Vagina (tissue), 2 donors: ENCODE measurements around the gene OR5T3. TPM values are rescaled to one million over a fixed set of nuclear protein-coding genes. Genes with fewer than 3 reads are reported as not detected.

Source experiments
- DNase-seq, 2 donors: peaks; one replicate each; pipeline ENCODE4 v3.0.0-alpha.2; 2017; ENCODE audit errors: extremely low spot score in 2 of 2
- H3K27ac ChIP-seq: fragments of 200-600 bp; sonication (generic); one replicate; pipeline ENCODE4 v1.5.1; 2019
- H3K27me3 ChIP-seq: fragments of 200-600 bp; sonication (generic); one replicate; pipeline ENCODE4 v1.5.1; 2019
- H3K36me3 ChIP-seq, 2 donors: fragments of 200-600 bp; sonication (generic); one replicate each; pipeline ENCODE4 v1.5.1; 2017 to 2019
- H3K4me1 ChIP-seq: fragments of 200-600 bp; sonication (generic); one replicate; pipeline ENCODE4 v1.5.1; 2019
- H3K4me3 ChIP-seq, 2 donors: fragments of 200-600 bp; sonication (generic); 1 replicate in 1 of 2; 2 replicates in 1 of 2; pipeline ENCODE4 v1.5.1; 2016 to 2019
- H3K9me3 ChIP-seq: fragments of 200-600 bp; sonication (generic); one replicate; pipeline ENCODE4 v1.5.1; 2019
- POLR2A ChIP-seq, 2 donors: fragments of 450-650 bp; IDR thresholded peaks; one replicate each; pipeline ENCODE4 v1.6.1; 2017; ENCODE audit warnings: antibody characterized with exemption in 2 of 2, mild to moderate bottlenecking in 2 of 2, moderate library complexity in 2 of 2
- POLR2AphosphoS5 ChIP-seq, 2 donors: sonication (generic); formaldehyde crosslinking; IDR thresholded peaks; one replicate each; pipeline ENCODE4 v1.9.0; 2017; ENCODE audit warnings: antibody characterized with exemption in 2 of 2, mild to moderate bottlenecking in 2 of 2, low read depth in 1 of 2; ENCODE audit not compliant: insufficient read depth in 1 of 2
- intact Hi-C: fragments of 100-400 bp; cut with DNase I; formaldehyde crosslinking; loops from one replicate; pipeline ENCODE4 v1.15.1; 2023
- total RNA-seq: library from RNA; depleted of rRNA; stranded (reverse); fragments of >200 nt; gene quantifications from one replicate; pipeline ENCODE4 v1.2.3, GENCODE V29; 2016
- TF ChIP-seq, protein P1 (sequence below), 3 experiments: fragments of 450-650 bp in 2 of 3; fragments of 200-600 bp in 1 of 3; sonication (generic) in 1 of 3; IDR thresholded peaks; one replicate each; pipeline ENCODE4 v1.5.1; 2017 to 2019; ENCODE audit warnings: antibody characterized with exemption in 3 of 3, mild to moderate bottlenecking in 2 of 3, moderate library complexity in 2 of 3

Gene OR5T3
- total RNA-seq, 1 donor from 2014 or later, result not detected

DNA sequence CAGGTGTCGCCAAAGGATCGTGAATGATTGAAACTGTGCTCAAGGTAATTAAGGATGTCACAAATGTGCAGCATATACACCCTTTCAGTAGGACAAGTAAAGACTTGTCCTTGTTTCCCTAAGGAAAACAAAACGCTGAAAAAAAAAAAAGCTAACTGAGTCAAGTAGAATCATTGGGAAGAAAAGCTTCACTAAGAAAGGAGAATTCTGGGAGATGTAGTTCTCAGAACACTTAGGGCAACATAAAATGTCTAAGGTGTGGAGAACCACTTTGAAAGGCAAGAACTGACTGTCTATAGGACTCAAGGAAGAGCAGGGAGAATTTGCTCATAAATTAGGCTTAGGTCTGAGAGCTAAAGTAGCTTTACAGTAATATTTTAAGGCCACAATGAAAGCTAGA, 19.0 kb downstream of the OR5T3 start:
- Histone ChIP-seq H3K36me3 (no peaks in the 10 kb centered on the region), H3K4me3 (no peak overlapping the region), H3K27me3 (no peaks in the 10 kb centered on the region), H3K9me3 (no peaks in the 10 kb centered on the region), H3K4me1 (no peaks in the 10 kb centered on the region), H3K27ac (no peak overlapping the region)
- DNase-seq, result no peak
- intact Hi-C loops, result no loop called here
- TF ChIP-seq POLR2A (IDR thresholded peaks at IDR 0.05) (no peak), POLR2AphosphoS5 (IDR thresholded peaks at IDR 0.05; ENCODE audit: insufficient read depth in 1 of 2, low read depth in 1 of 2) (no peak)
- TF ChIP-seq, protein P1, sequence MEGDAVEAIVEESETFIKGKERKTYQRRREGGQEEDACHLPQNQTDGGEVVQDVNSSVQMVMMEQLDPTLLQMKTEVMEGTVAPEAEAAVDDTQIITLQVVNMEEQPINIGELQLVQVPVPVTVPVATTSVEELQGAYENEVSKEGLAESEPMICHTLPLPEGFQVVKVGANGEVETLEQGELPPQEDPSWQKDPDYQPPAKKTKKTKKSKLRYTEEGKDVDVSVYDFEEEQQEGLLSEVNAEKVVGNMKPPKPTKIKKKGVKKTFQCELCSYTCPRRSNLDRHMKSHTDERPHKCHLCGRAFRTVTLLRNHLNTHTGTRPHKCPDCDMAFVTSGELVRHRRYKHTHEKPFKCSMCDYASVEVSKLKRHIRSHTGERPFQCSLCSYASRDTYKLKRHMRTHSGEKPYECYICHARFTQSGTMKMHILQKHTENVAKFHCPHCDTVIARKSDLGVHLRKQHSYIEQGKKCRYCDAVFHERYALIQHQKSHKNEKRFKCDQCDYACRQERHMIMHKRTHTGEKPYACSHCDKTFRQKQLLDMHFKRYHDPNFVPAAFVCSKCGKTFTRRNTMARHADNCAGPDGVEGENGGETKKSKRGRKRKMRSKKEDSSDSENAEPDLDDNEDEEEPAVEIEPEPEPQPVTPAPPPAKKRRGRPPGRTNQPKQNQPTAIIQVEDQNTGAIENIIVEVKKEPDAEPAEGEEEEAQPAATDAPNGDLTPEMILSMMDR (IDR thresholded peaks at IDR 0.05), result no peak

GRCh38 chr11:56273854-56274253, 21.8 kb downstream of the OR5T3 start, which contains the start of gene OR5T1:
Gene OR5T1 (plus strand): TSS chr11:56274154. CDS start chr11:56275639, 1,485 bp downstream.
- TF ChIP-seq POLR2AphosphoS5 (IDR thresholded peaks at IDR 0.05; ENCODE audit: insufficient read depth in 1 of 2, low read depth in 1 of 2) (no peak), POLR2A (IDR thresholded peaks at IDR 0.05) (no peak)
- TF ChIP-seq, protein P1 (IDR thresholded peaks at IDR 0.05), result no peak
- Histone ChIP-seq H3K9me3 (no peaks in the 10 kb centered on the region), H3K27me3 (no peaks in the 10 kb centered on the region), H3K36me3 (no peaks in the 10 kb centered on the region), H3K27ac (no peak within 1 kb of the TSS), H3K4me3 (no peak within 1 kb of the TSS), H3K4me1 (no peaks in the 10 kb centered on the region)
- DNase-seq, result no peak
- intact Hi-C loops, result no loop called here

DNA sequence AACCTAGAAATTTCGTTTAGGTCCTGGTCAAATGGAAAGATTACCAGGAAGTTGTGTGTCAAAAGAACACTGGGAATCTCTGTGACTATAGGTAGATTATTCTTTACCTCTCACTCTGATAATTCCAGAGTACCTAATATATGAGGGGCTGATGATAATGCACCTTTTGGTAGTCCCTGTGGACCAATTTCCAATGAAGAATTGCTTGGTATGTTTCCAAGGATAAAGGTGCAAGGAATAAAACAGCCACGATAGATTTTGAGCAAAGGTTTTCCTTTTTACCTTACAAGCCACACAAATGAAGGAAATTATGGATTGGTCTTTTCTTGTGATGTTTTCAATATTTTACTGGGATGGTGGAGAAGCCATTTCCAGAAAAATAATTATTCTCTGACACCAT, 40.1 kb downstream of the OR5T3 start, which contains the start of gene OR8H1:
OR8H1 (minus strand) TSS at position 101 of the 400 bp plus-strand sequence. CDS start 1,192 bp downstream, outside the sequence.
- Histone ChIP-seq H3K27ac (no peak within 1 kb of the TSS), H3K36me3 (no peaks in the 10 kb centered on the region), H3K9me3 (no peaks in the 10 kb centered on the region), H3K4me1 (no peaks in the 10 kb centered on the region), H3K4me3 (no peak within 1 kb of the TSS), H3K27me3 (no peaks in the 10 kb centered on the region)
- intact Hi-C loops, result no loop called here
- TF ChIP-seq, protein P1 (IDR thresholded peaks at IDR 0.05), result no peak
- TF ChIP-seq POLR2A (IDR thresholded peaks at IDR 0.05), result no peak
- no peak for TF ChIP-seq POLR2AphosphoS5 (IDR thresholded peaks at IDR 0.05; ENCODE audit: insufficient read depth in 1 of 2, low read depth in 1 of 2)
- DNase-seq, result no peak

- H3K36me3 ChIP-seq, result no peaks in the 10 kb centered on the region
- TF ChIP-seq POLR2AphosphoS5 (IDR thresholded peaks at IDR 0.05; ENCODE audit: insufficient read depth in 1 of 2, low read depth in 1 of 2) (no peak), POLR2A (IDR thresholded peaks at IDR 0.05) (no peak)
- TF ChIP-seq, protein P1 (IDR thresholded peaks at IDR 0.05), result no peak
- H3K4me3 ChIP-seq, result no peak overlapping the region
- no peak overlapping the region for H3K27ac ChIP-seq
- H3K4me1 ChIP-seq, result no peaks in the 10 kb centered on the region
- intact Hi-C loops, result no loop called here
- DNase-seq, result no peak
- no peaks in the 10 kb centered on the region for H3K9me3 ChIP-seq
- no peaks in the 10 kb centered on the region for H3K27me3 ChIP-seq
Observed at GRCh38 chr11:56296898-56297297, 44.8 kb downstream of the OR5T3 start.

Other genes with a start within 250 kb of the OR5T3 start
- gene OR5AS1, start 224.6 kb upstream of the OR5T3 start, total RNA-seq, result not detected
- not detected for gene OR8I2, start 158.9 kb upstream of the OR5T3 start, total RNA-seq
- not detected for gene OR8H2, start 148.6 kb upstream of the OR5T3 start, total RNA-seq
- not detected for gene OR8H3, start 129.9 kb upstream of the OR5T3 start, total RNA-seq
- gene OR8J3, start 112.1 kb upstream of the OR5T3 start, total RNA-seq, result not detected
- gene OR8K5, start 91.9 kb upstream of the OR5T3 start, total RNA-seq, result not detected
- gene OR5J2, start 75.6 kb upstream of the OR5T3 start, total RNA-seq, result not detected
- gene OR5T2, start 18.0 kb upstream of the OR5T3 start, total RNA-seq, result not detected
- gene OR5T1, start 21.9 kb downstream of the OR5T3 start, total RNA-seq, result not detected
- gene OR8H1, start 40.0 kb downstream of the OR5T3 start, total RNA-seq, result not detected
- not detected for gene OR8K3, start 62.9 kb downstream of the OR5T3 start, total RNA-seq
- gene OR8K1, start 93.8 kb downstream of the OR5T3 start, total RNA-seq, result not detected
- gene OR8J1, start 102.0 kb downstream of the OR5T3 start, total RNA-seq, result not detected
- not detected for gene OR8U1, start 123.4 kb downstream of the OR5T3 start, total RNA-seq
- gene OR5AL1, start 160.4 kb downstream of the OR5T3 start, total RNA-seq, result not detected
- not detected for gene OR5M3, start 221.1 kb downstream of the OR5T3 start, total RNA-seq
- gene OR5M8, start 239.1 kb downstream of the OR5T3 start, total RNA-seq, result not detected